GM12891 (cell line): ENCODE results near the gene DCUN1D4.

Experiments used
- POLR2A ChIP-seq: IDR thresholded peaks from 2 replicates; pipeline ENCODE4 v1.6.1; 2011; ENCODE audit warnings: low read depth, low read length, control low read depth
- POLR2AphosphoS5 ChIP-seq: IDR thresholded peaks from 2 replicates; pipeline ENCODE4 v1.6.1; 2011; ENCODE audit warnings: low read depth, low read length, control low read depth
- SPI1 ChIP-seq: IDR thresholded peaks from 2 replicates; pipeline ENCODE4 v1.6.1; 2011; ENCODE audit warnings: low read depth, low read length, control low read depth
- TAF1 ChIP-seq: IDR thresholded peaks from 2 replicates; pipeline ENCODE4 v1.6.1; 2011; ENCODE audit warnings: low read depth, low read length, control low read depth

- TF ChIP-seq POLR2A (no peak), POLR2AphosphoS5 (no peak), SPI1 (no peak), TAF1 (no peak)
Observed at GRCh38 chr4:51866835-51867234, 23.9 kb downstream of the DCUN1D4 start.
